ENCODE measurements around the gene COLQ. TPM values are rescaled to one million over a fixed set of nuclear protein-coding genes. Genes with fewer than 3 reads are reported as not detected.

COLQ gene
- polyA plus RNA-seq, 1 donor from 2014 or later = not detected

DNA sequence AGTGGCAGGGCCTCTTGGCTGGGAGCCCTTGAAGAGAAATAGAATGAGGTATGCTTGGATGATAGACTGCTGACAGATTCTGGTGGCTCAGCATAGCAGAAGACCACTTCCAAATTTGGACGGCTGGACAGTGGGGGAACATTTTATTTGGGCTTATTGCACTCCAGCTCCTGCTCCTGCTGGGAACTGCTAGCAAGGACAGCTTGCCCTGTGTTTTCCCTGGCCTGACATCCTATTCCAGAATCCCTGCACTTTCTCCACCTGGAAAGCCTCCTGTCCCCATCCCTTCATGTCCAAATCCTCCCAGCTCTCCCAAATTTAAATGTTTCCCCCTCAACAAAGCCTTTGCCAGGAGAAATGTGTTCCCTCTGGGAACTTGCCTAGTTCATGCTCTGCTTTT is 9.8 kb upstream of the COLQ start:
- no peak overlapping the region for H3K27ac Mint-ChIP-seq
- H3K27me3 Mint-ChIP-seq = no peaks in the 10 kb centered on the region
- H3K9me3 Mint-ChIP-seq = no peaks in the 10 kb centered on the region
- H3K4me3 Mint-ChIP-seq = no peak overlapping the region
- H3K4me1 Mint-ChIP-seq = peaks cover 0 to 7% (median 2%) of the 10 kb centered on the region in 3 donors
- H3K36me3 Mint-ChIP-seq = peaks cover 1% of the 10 kb centered on the region

GRCh38 chr3:15528854-15529537 is 7.5 kb upstream of the COLQ start:
- H3K27ac Mint-ChIP-seq = no peak overlapping the region
- no peak overlapping the region for H3K4me3 Mint-ChIP-seq
- H3K9me3 Mint-ChIP-seq = peaks cover 0 to 1% (median 0%) of the 10 kb centered on the region in 3 donors
- peaks cover 3% of the 10 kb centered on the region for H3K36me3 Mint-ChIP-seq
- peaks cover 0 to 2% (median 0%) of the 10 kb centered on the region in 3 donors for H3K4me1 Mint-ChIP-seq
- H3K27me3 Mint-ChIP-seq = no peaks in the 10 kb centered on the region

DNA sequence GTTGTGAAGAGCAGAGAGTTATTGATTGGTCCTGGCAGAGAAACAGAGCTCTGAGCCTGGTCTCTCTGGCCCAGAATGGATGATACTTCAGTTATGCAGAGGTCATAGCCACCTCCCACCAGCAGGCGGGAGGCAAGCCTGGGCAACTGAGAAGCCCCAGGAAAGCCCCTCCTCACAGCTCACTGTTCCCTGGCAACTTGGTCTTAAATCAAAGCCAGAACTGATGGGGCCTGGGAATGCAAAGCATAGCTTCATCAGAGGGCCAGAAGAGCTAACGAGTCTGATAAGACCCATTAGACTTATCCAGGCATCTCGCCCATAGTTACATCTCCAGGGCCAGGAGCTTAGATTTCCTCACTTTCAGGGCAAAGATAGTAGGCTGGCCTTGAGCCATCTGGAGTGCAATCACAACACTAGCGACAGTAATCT is 5.5 kb upstream of the COLQ start:
- H3K4me1 Mint-ChIP-seq = peaks cover 0 to 2% (median 0%) of the 10 kb centered on the region in 3 donors
- H3K36me3 Mint-ChIP-seq = peaks cover 3% of the 10 kb centered on the region
- H3K27me3 Mint-ChIP-seq = no peaks in the 10 kb centered on the region
- no peak overlapping the region for H3K27ac Mint-ChIP-seq
- peaks cover 0 to 1% (median 0%) of the 10 kb centered on the region in 3 donors for H3K9me3 Mint-ChIP-seq
- no peak overlapping the region for H3K4me3 Mint-ChIP-seq

GRCh38 chr3:15525790-15526189 is 4.3 kb upstream of the COLQ start:
- Mint-ChIP-seq H3K36me3 (peaks cover 3% of the 10 kb centered on the region), H3K27me3 (peaks cover 3% of the 10 kb centered on the region), H3K4me3 (no peak overlapping the region), H3K9me3 (peaks cover 0 to 1% (median 0%) of the 10 kb centered on the region in 3 donors), H3K4me1 (peaks cover 0 to 2% (median 0%) of the 10 kb centered on the region in 3 donors), H3K27ac (peak overlapping the region in 1 of 3 donors; percentile 50)

DNA sequence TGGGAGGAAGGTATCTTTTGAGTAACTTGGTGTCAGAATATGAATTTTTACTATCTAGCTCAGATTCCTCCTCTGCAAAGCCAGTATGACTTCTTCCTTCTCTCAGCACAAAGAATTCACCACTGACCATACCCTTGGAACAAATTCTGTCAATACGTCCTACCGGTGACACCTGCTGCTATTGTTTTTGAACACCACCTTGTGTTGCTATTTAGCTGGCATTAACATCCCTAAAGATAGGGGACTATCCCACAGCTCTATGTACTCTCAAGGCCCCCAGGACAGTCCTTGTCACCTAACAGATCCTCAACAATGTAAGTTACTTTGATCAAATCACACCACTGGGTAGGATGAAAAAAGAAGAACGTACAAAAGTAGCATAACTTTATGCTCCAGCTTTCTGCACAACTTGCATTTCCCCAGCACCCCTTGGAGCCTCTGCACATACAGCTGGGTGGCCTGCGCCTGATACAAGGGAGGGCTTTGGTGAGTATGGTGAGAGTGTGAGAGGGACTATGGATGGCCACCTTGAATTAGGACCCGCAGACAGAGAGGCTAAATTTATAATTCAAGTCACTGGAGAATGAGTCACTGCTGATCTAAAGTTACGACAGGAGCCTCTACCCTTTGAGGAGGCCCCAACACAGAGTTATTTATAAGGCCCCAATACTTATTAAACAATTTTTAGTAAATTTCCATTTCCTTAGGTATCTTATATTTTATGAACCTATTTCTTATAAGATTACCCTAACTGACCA is 2.3 kb upstream of the COLQ start:
- H3K9me3 Mint-ChIP-seq = peaks cover 0 to 1% (median 0%) of the 10 kb centered on the region in 3 donors
- peaks cover 3% of the 10 kb centered on the region for H3K27me3 Mint-ChIP-seq
- H3K4me3 Mint-ChIP-seq = peak overlapping the region in 1 of 4 donors; percentile 47
- H3K27ac Mint-ChIP-seq = no peak overlapping the region
- peaks cover 2% of the 10 kb centered on the region for H3K36me3 Mint-ChIP-seq
- no peaks in the 10 kb centered on the region for H3K4me1 Mint-ChIP-seq

DNA sequence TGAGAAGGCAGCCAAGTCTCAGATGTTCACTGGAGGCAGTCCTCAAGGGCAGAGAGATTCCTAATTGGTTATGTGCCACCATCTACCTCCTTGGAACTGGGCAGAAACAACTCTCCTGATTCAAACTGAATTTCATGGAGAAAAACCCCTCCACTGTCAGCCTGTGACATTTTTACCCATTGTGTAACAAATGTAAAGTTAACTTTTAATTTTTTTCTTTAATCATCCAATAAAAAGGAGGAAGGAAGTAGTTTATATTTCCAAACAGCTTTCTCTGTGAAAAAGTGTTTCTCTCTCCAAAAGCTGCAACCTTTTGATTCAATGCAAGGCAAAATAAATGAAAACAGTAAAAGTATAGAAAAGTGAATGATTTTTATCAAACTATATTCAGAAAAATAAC is 510 bp upstream of the COLQ start:
- no peak overlapping the region for H3K4me3 Mint-ChIP-seq
- H3K4me1 Mint-ChIP-seq = peaks cover 0 to 2% (median 0%) of the 10 kb centered on the region in 3 donors
- H3K9me3 Mint-ChIP-seq = peaks cover 0 to 1% (median 0%) of the 10 kb centered on the region in 3 donors
- peaks cover 3% of the 10 kb centered on the region for H3K27me3 Mint-ChIP-seq
- H3K36me3 Mint-ChIP-seq = peaks cover 4% of the 10 kb centered on the region
- no peak overlapping the region for H3K27ac Mint-ChIP-seq

DNA sequence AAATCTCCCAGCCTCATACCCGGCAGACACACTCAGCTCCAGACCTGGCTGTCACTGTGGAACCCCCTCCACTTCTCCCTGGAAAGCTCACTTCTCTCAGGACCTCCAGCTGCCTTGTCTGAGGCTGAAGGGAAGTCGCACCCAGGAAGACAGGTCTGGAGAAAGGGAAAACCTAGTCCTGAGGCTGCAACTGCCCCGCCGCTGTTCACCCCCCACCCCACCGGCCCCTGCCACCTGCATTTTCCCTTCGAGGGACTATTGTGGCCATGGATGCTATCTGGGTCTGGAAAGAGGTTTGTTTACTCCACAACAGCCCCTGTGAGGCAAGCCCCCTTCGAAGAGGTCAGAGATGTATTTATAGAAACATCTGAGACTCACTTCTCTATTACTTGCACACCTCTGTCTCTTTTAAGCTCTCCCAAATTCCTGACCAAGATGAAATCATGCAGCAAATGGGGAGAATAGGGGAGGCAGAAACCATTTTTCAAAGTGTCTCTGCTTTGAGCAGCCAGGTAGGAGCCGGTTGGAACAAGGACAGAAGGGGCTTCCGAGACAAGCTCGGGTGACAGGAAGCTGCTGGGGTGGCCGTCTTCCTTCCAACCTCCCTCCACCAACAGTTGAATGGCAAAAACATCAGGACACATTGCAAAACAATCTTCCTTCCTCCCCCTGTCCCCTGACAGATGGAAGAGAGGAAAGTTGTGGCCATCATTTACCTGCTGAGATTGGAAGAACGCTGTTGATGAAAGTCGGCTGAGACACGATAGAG is 518 bp downstream of the COLQ start:
- Mint-ChIP-seq H3K27ac (no peak overlapping the region), H3K4me1 (peaks cover 0 to 2% (median 0%) of the 10 kb centered on the region in 3 donors), H3K27me3 (peaks cover 3% of the 10 kb centered on the region)

DNA sequence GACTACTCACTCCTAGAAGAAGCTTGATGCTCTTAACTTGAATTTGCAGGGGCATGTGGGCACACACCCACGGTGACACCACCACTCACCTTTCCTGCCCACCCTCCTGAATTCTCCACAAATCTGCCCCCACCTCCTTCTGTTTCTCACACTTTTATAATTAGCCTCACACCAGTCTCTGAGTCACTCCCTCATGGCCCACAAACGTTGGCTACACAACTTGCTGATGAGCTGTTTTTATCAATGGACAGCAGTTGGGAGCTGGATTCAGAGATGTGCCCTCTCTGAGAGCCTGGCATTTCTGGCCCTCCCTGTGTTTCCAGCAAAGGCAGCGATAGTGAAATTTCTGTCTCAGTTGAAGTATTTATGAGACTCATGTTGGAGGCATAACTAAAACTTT is 1.3 kb downstream of the COLQ start:
- H3K27ac Mint-ChIP-seq = no peak overlapping the region
- peaks cover 0 to 2% (median 0%) of the 10 kb centered on the region in 3 donors for H3K4me1 Mint-ChIP-seq
- H3K4me3 Mint-ChIP-seq = no peak overlapping the region
- H3K36me3 Mint-ChIP-seq = peaks cover 2% of the 10 kb centered on the region
- H3K9me3 Mint-ChIP-seq = no peaks in the 10 kb centered on the region
- peaks cover 3% of the 10 kb centered on the region for H3K27me3 Mint-ChIP-seq

More for the DNA sequence above, 518 bp downstream of the COLQ start:
- Mint-ChIP-seq H3K36me3 (peaks cover 4% of the 10 kb centered on the region), H3K9me3 (peaks cover 0 to 1% (median 0%) of the 10 kb centered on the region in 3 donors), H3K4me3 (peak overlapping the region in 1 of 4 donors; percentile 40)

- Mint-ChIP-seq H3K9me3 (no peaks in the 10 kb centered on the region), H3K36me3 (peaks cover 2% of the 10 kb centered on the region), H3K4me3 (no peak overlapping the region), H3K27ac (no peak overlapping the region), H3K4me1 (peaks cover 0 to 2% (median 0%) of the 10 kb centered on the region in 3 donors), H3K27me3 (peaks cover 3% of the 10 kb centered on the region)
Observed at GRCh38 chr3:15519096-15519495, 2.4 kb downstream of the COLQ start.

- Mint-ChIP-seq H3K4me3 (no peak overlapping the region), H3K4me1 (peaks cover 0 to 2% (median 0%) of the 10 kb centered on the region in 3 donors), H3K36me3 (peaks cover 2% of the 10 kb centered on the region)
Observed at GRCh38 chr3:15514663-15515340, 6.7 kb downstream of the COLQ start.

GRCh38 chr3:15513810-15514662 is 7.5 kb downstream of the COLQ start:
- Mint-ChIP-seq H3K27me3 (no peaks in the 10 kb centered on the region), H3K36me3 (peaks cover 2% of the 10 kb centered on the region), H3K27ac (peak overlapping the region in 1 of 3 donors; percentile 67), H3K4me1 (peaks cover 0 to 2% (median 0%) of the 10 kb centered on the region in 3 donors), H3K4me3 (no peak overlapping the region), H3K9me3 (no peaks in the 10 kb centered on the region)

More at GRCh38 chr3:15514663-15515340, 6.7 kb downstream of the COLQ start:
- Mint-ChIP-seq H3K27me3 (no peaks in the 10 kb centered on the region), H3K9me3 (no peaks in the 10 kb centered on the region), H3K27ac (peak overlapping the region in 1 of 3 donors; percentile 67)

DNA sequence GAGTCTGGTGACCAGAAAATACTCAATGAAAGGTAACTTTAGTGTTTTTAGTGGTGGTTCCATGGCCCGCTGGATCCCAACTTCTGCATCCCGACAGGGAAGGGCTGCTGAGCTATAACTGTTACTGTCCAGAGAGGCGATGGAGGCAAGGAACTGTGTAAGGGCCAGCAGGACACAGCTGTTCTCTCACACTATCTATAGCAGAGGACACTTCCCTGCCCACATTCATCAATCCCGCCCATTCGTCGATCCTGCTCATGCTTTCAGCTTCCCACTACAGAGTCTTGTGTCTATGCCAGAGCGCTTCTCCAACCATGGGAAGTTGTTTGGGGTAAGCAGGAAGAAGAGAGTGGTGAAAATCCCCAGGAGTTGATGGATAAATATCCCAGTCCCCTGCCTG is 8.4 kb downstream of the COLQ start:
- Mint-ChIP-seq H3K9me3 (no peaks in the 10 kb centered on the region), H3K4me1 (peaks cover 0 to 2% (median 0%) of the 10 kb centered on the region in 3 donors), H3K36me3 (peaks cover under 1% of the 10 kb centered on the region), H3K27ac (no peak overlapping the region), H3K27me3 (no peaks in the 10 kb centered on the region), H3K4me3 (no peak overlapping the region)

DNA sequence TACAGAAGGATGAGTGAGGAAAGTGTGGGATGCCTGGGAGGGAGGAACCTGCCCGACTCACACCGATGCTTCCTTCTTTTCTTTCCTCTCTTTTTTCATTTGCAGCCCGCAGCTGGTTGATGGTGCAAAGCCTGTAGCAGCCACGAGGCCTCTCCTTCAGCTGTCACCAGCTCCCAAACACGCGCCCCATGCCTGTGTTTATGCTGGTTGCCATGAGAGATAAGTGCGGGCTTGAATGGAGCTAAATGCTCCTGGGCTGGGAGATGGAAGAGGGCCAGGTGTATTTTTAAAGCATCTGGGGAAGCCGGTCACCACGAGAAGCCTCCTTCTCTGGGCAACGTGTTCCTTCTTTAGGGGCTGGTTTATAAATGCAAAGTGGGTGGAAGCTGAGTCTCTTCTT is 9.3 kb downstream of the COLQ start:
- no peaks in the 10 kb centered on the region for H3K36me3 Mint-ChIP-seq
- no peaks in the 10 kb centered on the region for H3K27me3 Mint-ChIP-seq
- no peak overlapping the region for H3K4me3 Mint-ChIP-seq
- H3K9me3 Mint-ChIP-seq = no peaks in the 10 kb centered on the region
- no peak overlapping the region for H3K27ac Mint-ChIP-seq
- H3K4me1 Mint-ChIP-seq = no peaks in the 10 kb centered on the region

- no peak overlapping the region for H3K4me3 Mint-ChIP-seq
- H3K9me3 Mint-ChIP-seq = no peaks in the 10 kb centered on the region
- H3K36me3 Mint-ChIP-seq = no peaks in the 10 kb centered on the region
- H3K4me1 Mint-ChIP-seq = no peaks in the 10 kb centered on the region
- no peaks in the 10 kb centered on the region for H3K27me3 Mint-ChIP-seq
- H3K27ac Mint-ChIP-seq = peak overlapping the region in 1 of 3 donors; percentile 52
Observed at GRCh38 chr3:15511156-15511555, 10.3 kb downstream of the COLQ start.

Data from IgD-negative memory B cell (primary cell).